CD4-positive, alpha-beta memory T cell (primary cell): ENCODE measurements around the gene GCLC. TPM values are rescaled to one million over a fixed set of nuclear protein-coding genes. Genes with fewer than 3 reads are reported as not detected.

Experiments used
- CTCF ChIA-PET: fragments of 350-600 bp; sonication (Branson Sonifier 250); formaldehyde crosslinking; loops from one replicate; lab custom pipeline; 2021; ENCODE audit warnings: inconsistent platforms; ENCODE audit not compliant: partially characterized antibody; lab: Charles Lee
- POLR2A ChIA-PET: fragments of 350-600 bp; sonication (Branson Sonifier 250); formaldehyde crosslinking; loops from one replicate; lab custom pipeline; 2021; ENCODE audit not compliant: partially characterized antibody; lab: Charles Lee
- DNase-seq, 5 donors: peaks; one replicate each; pipeline versions ENCODE4 v3.0.0 to v3.0.0-alpha.2; 2020 to 2022; ENCODE audit warnings: mixed read lengths in 1 of 5
- H3K27ac ChIP-seq: one replicate; pipeline ENCODE4 v1.7.0; 2013; ENCODE audit warnings: low read depth, low read length
- H3K27me3 ChIP-seq: 2 replicates; pipeline ENCODE4 v1.7.0; 2013; ENCODE audit warnings: mild to moderate bottlenecking, low read length, moderate library complexity; ENCODE audit not compliant: insufficient read depth
- H3K36me3 ChIP-seq: 2 replicates; pipeline ENCODE4 v1.7.0; 2013; ENCODE audit warnings: mild to moderate bottlenecking, low read length, moderate library complexity; ENCODE audit not compliant: insufficient read depth
- H3K4me1 ChIP-seq: 2 replicates; pipeline ENCODE4 v1.7.0; 2013; ENCODE audit warnings: mild to moderate bottlenecking, low read length, moderate library complexity; ENCODE audit not compliant: insufficient read depth
- H3K4me3 ChIP-seq, 2 donors: one replicate each; pipeline ENCODE4 v1.7.0; 2013; ENCODE audit warnings: low read length in 2 of 2, mild to moderate bottlenecking in 1 of 2
- H3K9me3 ChIP-seq, 2 donors: one replicate each; pipeline ENCODE4 v1.7.0; 2013; ENCODE audit warnings: low read length in 2 of 2, control low read depth in 1 of 2; ENCODE audit not compliant: control insufficient read depth in 1 of 2
- H3K27ac Mint-ChIP-seq, 7 donors: one replicate each; pipeline ENCODE4 v1.8.0; 2020 to 2021; ENCODE audit warnings: mixed read lengths in 7 of 7, mild to moderate bottlenecking in 6 of 7, inconsistent platforms in 3 of 7, moderate library complexity in 3 of 7
- H3K27me3 Mint-ChIP-seq, 2 donors: one replicate each; pipeline ENCODE4 v1.8.0; 2020 to 2021; ENCODE audit warnings: mixed read lengths in 2 of 2
- H3K36me3 Mint-ChIP-seq, 2 donors: one replicate each; pipeline ENCODE4 v1.8.0; 2020 to 2021; ENCODE audit warnings: mixed read lengths in 2 of 2, inconsistent platforms in 1 of 2, mild to moderate bottlenecking in 1 of 2
- H3K4me1 Mint-ChIP-seq, 4 donors: one replicate each; pipeline ENCODE4 v1.8.0; 2020 to 2021; ENCODE audit warnings: mixed read lengths in 4 of 4, mild to moderate bottlenecking in 1 of 4
- H3K4me3 Mint-ChIP-seq, 8 donors: one replicate each; pipeline ENCODE4 v1.8.0; 2020 to 2021; ENCODE audit warnings: mixed read lengths in 8 of 8, mild to moderate bottlenecking in 7 of 8, moderate library complexity in 6 of 8, inconsistent platforms in 3 of 8
- H3K9me3 Mint-ChIP-seq, 8 donors: one replicate each; pipeline ENCODE4 v1.8.0; 2020 to 2021; ENCODE audit warnings: mixed read lengths in 8 of 8, mild to moderate bottlenecking in 5 of 8, inconsistent platforms in 3 of 8, moderate library complexity in 1 of 8
- intact Hi-C: fragments of 100-400 bp; cut with micrococcal nuclease; formaldehyde crosslinking; loops from one replicate; pipeline ENCODE4 v1.15.1; 2023
- polyA plus RNA-seq, 2 donors: library from polyadenylated mRNA; unstranded; fragments of 300-500 nt; fragmentation: Illumina TruSeq; gene quantifications; one replicate each; pipeline ENCODE4 v1.2.3, GENCODE V29; 2021
- total RNA-seq, 2 experiments: library from RNA; stranded (reverse); gene quantifications; one replicate each; pipeline ENCODE4 v1.2.3, GENCODE V29; 2021

Gene GCLC
- total and polyA plus RNA-seq, 4 experiments from 2014 or later = 8.8 to 40.9 (median 25.0) TPM

GRCh38 chr6:53504512-53504911, 40.4 kb downstream of the GCLC start:
- no peak for DNase-seq
- intact Hi-C loops = no loop called here
- Mint-ChIP-seq H3K4me1 (no peaks in the 10 kb centered on the region), H3K4me3 (no peak overlapping the region), H3K27me3 (no peaks in the 10 kb centered on the region), H3K9me3 (peaks cover 0 to 2% (median 0%) of the 10 kb centered on the region in 8 donors), H3K27ac (peak overlapping the region in 1 of 7 donors; percentile 55), H3K36me3 (peaks cover 59 to 69% of the 10 kb centered on the region in 2 donors)
- no peak overlapping the region for H3K27ac ChIP-seq
- POLR2A ChIA-PET = no interaction called here
- peaks cover 24% of the 10 kb centered on the region for H3K36me3 ChIP-seq
- H3K4me1 ChIP-seq = no peaks in the 10 kb centered on the region
- H3K4me3 ChIP-seq = no peak overlapping the region
- H3K27me3 ChIP-seq = no peaks in the 10 kb centered on the region
- H3K9me3 ChIP-seq = no peaks in the 10 kb centered on the region
- CTCF ChIA-PET = interaction anchor here (0.5 to 1.2 kb wide), 3 partner anchors 30 to 170 kb away, joined by 3 read pairs; no protein-coding TSS in a partner anchor

GRCh38 chr6:53503060-53503459, 41.8 kb downstream of the GCLC start:
- Histone ChIP-seq H3K9me3 (no peaks in the 10 kb centered on the region), H3K36me3 (peaks cover 18% of the 10 kb centered on the region), H3K27ac (no peak overlapping the region), H3K4me3 (no peak overlapping the region), H3K4me1 (no peaks in the 10 kb centered on the region), H3K27me3 (no peaks in the 10 kb centered on the region)
- Mint-ChIP-seq H3K36me3 (peaks cover 62 to 67% of the 10 kb centered on the region in 2 donors), H3K9me3 (peaks cover 0 to 2% (median 0%) of the 10 kb centered on the region in 8 donors), H3K27ac (peak overlapping the region in 1 of 7 donors; percentile 73), H3K4me3 (no peak overlapping the region), H3K4me1 (no peaks in the 10 kb centered on the region), H3K27me3 (no peaks in the 10 kb centered on the region)
- no peak for DNase-seq
- ChIA-PET CTCF (interaction anchor here (1.2 to 2.4 kb wide), 4 partner anchors 10 to 216 kb away, joined by 3 to 10 read pairs (median 3); no protein-coding TSS in a partner anchor), POLR2A (no interaction called here)
- intact Hi-C loops = no loop called here

GRCh38 chr6:53501432-53501831, 43.5 kb downstream of the GCLC start:
- no peak overlapping the region for H3K27ac ChIP-seq
- no peak overlapping the region for H3K4me3 Mint-ChIP-seq
- POLR2A ChIA-PET = no interaction called here
- peaks cover 0 to 2% (median 0%) of the 10 kb centered on the region in 8 donors for H3K9me3 Mint-ChIP-seq
- intact Hi-C loops = no loop called here
- peaks cover 55 to 60% of the 10 kb centered on the region in 2 donors for H3K36me3 Mint-ChIP-seq
- peak overlapping the region in 1 of 7 donors; percentile 47 for H3K27ac Mint-ChIP-seq
- no peaks in the 10 kb centered on the region for H3K4me1 ChIP-seq
- H3K27me3 Mint-ChIP-seq = no peaks in the 10 kb centered on the region
- peaks cover 17% of the 10 kb centered on the region for H3K36me3 ChIP-seq
- no peaks in the 10 kb centered on the region for H3K27me3 ChIP-seq
- DNase-seq = no peak
- no peaks in the 10 kb centered on the region for H3K4me1 Mint-ChIP-seq
- CTCF ChIA-PET = interaction anchor here (1.7 to 2.4 kb wide), 3 partner anchors 9 to 224 kb away, joined by 3 to 13 read pairs (median 10); no protein-coding TSS in a partner anchor
- no peaks in the 10 kb centered on the region for H3K9me3 ChIP-seq
- H3K4me3 ChIP-seq = no peak overlapping the region

- Histone ChIP-seq H3K27me3 (no peaks in the 10 kb centered on the region), H3K9me3 (no peaks in the 10 kb centered on the region), H3K27ac (no peak overlapping the region), H3K4me1 (no peaks in the 10 kb centered on the region), H3K36me3 (peaks cover 8% of the 10 kb centered on the region), H3K4me3 (no peak overlapping the region)
- intact Hi-C loops = no loop called here
- ChIA-PET POLR2A (no interaction called here), CTCF (interaction anchor here (9.8 kb wide), 1 partner anchor 225 kb away, joined by 385 read pairs; no protein-coding TSS in a partner anchor)
- H3K4me3 Mint-ChIP-seq = no peak overlapping the region
- no peaks in the 10 kb centered on the region for H3K4me1 Mint-ChIP-seq
- peaks cover 41 to 47% of the 10 kb centered on the region in 2 donors for H3K36me3 Mint-ChIP-seq
- H3K27me3 Mint-ChIP-seq = no peaks in the 10 kb centered on the region
- peaks cover 0 to 2% (median 0%) of the 10 kb centered on the region in 8 donors for H3K9me3 Mint-ChIP-seq
- H3K27ac Mint-ChIP-seq = no peak overlapping the region
- no peak for DNase-seq
These were observed 44.8 kb downstream of the GCLC start for GRCh38 chr6:53500095-53500494.

GRCh38 chr6:53499094-53499493, 45.8 kb downstream of the GCLC start:
- ChIA-PET CTCF (interaction anchor here (9.8 kb wide), 1 partner anchor 226 kb away, joined by 385 read pairs; no protein-coding TSS in a partner anchor), POLR2A (no interaction called here)
- Mint-ChIP-seq H3K9me3 (peaks cover 0 to 2% (median 0%) of the 10 kb centered on the region in 8 donors), H3K4me1 (no peaks in the 10 kb centered on the region), H3K27ac (no peak overlapping the region), H3K27me3 (no peaks in the 10 kb centered on the region), H3K4me3 (no peak overlapping the region), H3K36me3 (peaks cover 34 to 39% of the 10 kb centered on the region in 2 donors)
- intact Hi-C loops = no loop called here
- Histone ChIP-seq H3K27ac (no peak overlapping the region), H3K36me3 (peaks cover 8% of the 10 kb centered on the region), H3K4me3 (no peak overlapping the region), H3K4me1 (no peaks in the 10 kb centered on the region), H3K27me3 (no peaks in the 10 kb centered on the region), H3K9me3 (no peaks in the 10 kb centered on the region)
- DNase-seq = no peak

GRCh38 chr6:53498649-53499048, 46.3 kb downstream of the GCLC start:
- Mint-ChIP-seq H3K27ac (no peak overlapping the region), H3K9me3 (no peaks in the 10 kb centered on the region), H3K4me1 (no peaks in the 10 kb centered on the region), H3K36me3 (peaks cover 34 to 36% of the 10 kb centered on the region in 2 donors), H3K27me3 (no peaks in the 10 kb centered on the region), H3K4me3 (no peak overlapping the region)
- Histone ChIP-seq H3K27ac (no peak overlapping the region), H3K27me3 (no peaks in the 10 kb centered on the region), H3K9me3 (no peaks in the 10 kb centered on the region), H3K36me3 (peaks cover 8% of the 10 kb centered on the region), H3K4me3 (no peak overlapping the region), H3K4me1 (no peaks in the 10 kb centered on the region)
- CTCF ChIA-PET = interaction anchor here (9.8 kb wide), 1 partner anchor 227 kb away, joined by 385 read pairs; no protein-coding TSS in a partner anchor
- POLR2A ChIA-PET = no interaction called here
- intact Hi-C loops = no loop called here
- no peak for DNase-seq

GRCh38 chr6:53497905-53498304, 47.0 kb downstream of the GCLC start:
- Mint-ChIP-seq H3K36me3 (peaks cover 29 to 31% of the 10 kb centered on the region in 2 donors), H3K4me3 (no peak overlapping the region)
- CTCF ChIA-PET = interaction anchor here (1.0 to 9.8 kb wide), 3 partner anchors 149 to 227 kb away, joined by 4 to 385 read pairs (median 224); no protein-coding TSS in a partner anchor

More at GRCh38 chr6:53497905-53498304, 47.0 kb downstream of the GCLC start:
- DNase-seq = no peak
- H3K9me3 ChIP-seq = no peaks in the 10 kb centered on the region
- no peak overlapping the region for H3K4me3 ChIP-seq
- POLR2A ChIA-PET = no interaction called here
- no peaks in the 10 kb centered on the region for H3K4me1 ChIP-seq
- peak overlapping the region in 2 of 7 donors; percentile 14 to 31 for H3K27ac Mint-ChIP-seq
- no peaks in the 10 kb centered on the region for H3K27me3 Mint-ChIP-seq
- no peak overlapping the region for H3K27ac ChIP-seq
- H3K4me1 Mint-ChIP-seq = peaks cover 0 to 3% (median under 1%) of the 10 kb centered on the region in 4 donors
- intact Hi-C loops = no loop called here
- peaks cover 5% of the 10 kb centered on the region for H3K36me3 ChIP-seq
- no peaks in the 10 kb centered on the region for H3K27me3 ChIP-seq
- H3K9me3 Mint-ChIP-seq = no peaks in the 10 kb centered on the region
